SK-N-DZ (cell line): Measurements from ENCODE around the gene SIKE1. TPM values are rescaled to one million over a fixed set of nuclear protein-coding genes. Genes with fewer than 3 reads are reported as not detected.
"Not testable (repeated sequence)": the region's sequence is repeated elsewhere in the genome, so short reads cannot be mapped to it uniquely, and the experiment has no call there.

Experiments
- DNase-seq: peaks from one replicate; pipeline ENCODE4 v3.0.0-alpha.2; 2015; ENCODE audit warnings: low spot score
- polyA plus RNA-seq, 2 experiments: library from polyadenylated mRNA; depleted of rRNA; stranded (reverse); fragments of >200 nt; gene quantifications; 2 replicates each; pipeline ENCODE4 v1.2.3, GENCODE V29; 2014

SIKE1 gene
- polyA plus RNA-seq (2014; cell fraction: cytosol; rRNA removed): 51.2 and 56.9 TPM in 2 replicates
- 25.7 and 41.7 TPM in 2 replicates for polyA plus RNA-seq (2014; cell fraction: nucleus; rRNA removed)

DNA sequence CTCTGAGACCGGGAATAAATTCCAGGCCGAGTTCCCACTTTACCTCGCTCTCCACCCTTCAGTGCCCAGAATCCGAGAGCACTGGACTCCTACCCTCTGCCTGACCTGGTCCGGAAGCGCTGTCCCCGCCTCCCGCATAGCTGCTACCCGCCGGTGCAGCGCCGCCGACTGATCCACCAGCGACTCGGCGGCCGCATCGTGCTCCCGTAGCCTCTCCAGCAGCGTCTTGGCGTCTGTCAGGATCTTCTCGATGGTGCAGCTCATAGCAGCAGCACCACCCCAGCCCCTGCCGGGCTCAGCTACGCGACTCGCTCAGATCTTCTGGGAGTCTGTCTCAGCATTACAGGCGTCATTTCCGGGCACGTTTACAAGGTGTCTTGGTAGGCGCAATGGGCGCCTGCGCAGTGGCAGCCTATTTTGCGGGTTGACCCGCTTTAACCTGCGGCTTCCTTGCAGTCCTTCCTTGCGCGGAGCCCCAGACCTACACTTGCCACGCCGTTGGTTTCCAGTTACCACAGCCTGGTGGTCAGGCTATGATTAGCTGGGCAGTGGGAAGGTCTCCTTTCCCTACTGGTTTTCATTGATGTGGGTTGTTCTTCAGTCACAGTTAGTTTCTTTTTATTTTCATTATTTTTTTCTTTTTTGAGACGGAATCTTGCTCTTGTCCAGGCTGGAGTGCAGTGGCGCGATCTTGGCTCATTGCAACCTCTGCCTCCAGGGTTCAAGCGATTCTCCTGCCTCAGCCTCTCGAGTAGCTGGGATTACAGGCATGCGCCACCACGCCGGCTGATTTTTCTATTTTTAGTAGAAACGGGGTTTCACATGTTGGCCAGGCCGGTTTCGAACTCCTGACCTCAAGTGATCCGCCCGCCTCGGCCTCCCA is at the start of gene SIKE1:
Gene SIKE1 (minus strand): TSS at position 342 of the 883 bp plus-strand sequence. CDS start 78 bp downstream, at position 264.
- DNase-seq: peak; percentile 95

DNA sequence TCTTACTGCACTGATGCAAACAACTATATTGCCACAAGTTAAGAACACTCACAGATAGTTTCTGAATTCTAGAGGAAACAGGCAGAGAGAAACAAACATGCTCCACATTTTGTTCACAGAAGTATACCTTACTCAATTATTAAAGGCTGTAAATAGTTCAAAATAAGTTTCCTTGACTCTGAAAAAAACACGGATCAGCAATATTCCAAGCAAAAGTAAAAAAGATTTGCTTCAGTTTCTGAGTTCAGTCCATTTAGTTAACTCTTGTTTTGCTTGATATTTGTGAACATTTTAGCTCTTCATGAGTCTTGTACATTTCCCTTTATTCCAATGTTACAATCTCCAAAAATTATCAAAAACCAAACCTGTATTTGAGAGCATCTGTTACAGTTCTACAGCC is 49.6 kb upstream of the SIKE1 start:
- DNase-seq: not testable (repeated sequence)

DNA sequence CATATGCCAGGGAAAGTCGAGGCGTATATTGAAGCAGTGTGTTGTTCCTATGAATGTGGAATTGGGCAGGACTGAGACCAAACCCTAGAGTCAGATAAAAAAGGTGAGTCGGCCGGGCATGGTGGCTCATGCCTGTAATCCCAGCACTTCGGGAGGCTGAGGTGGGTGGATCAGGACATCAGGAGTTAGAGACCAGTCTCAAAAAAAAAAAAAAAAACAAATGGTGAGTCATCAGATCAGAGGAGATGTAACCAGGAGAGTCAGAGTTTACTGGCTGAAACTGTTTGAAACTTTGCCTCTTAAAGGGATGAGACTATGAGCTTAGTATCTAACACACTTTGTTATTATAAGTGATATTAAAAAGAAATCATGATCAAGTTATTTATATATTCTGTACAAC is 47.8 kb upstream of the SIKE1 start:
- DNase-seq: no peak

DNA sequence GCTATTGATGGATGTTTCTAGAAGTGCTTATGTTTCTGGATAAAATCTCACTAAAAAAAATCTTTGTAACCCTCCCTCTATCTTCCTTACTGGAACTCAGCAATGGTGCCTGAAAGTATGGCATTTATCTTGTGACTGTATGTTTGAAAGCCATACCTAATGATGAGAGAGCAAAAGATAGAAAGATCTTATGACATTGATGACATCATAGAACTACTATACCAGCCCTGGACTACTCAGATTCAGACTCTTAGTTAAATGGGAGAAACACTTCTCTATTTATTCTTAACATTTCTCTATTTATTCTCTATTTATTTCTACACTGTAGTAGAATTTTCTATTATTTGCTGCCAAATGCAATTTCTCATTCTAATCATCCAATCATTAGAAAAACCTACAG is 41.5 kb upstream of the SIKE1 start:
- no peak for DNase-seq

DNA sequence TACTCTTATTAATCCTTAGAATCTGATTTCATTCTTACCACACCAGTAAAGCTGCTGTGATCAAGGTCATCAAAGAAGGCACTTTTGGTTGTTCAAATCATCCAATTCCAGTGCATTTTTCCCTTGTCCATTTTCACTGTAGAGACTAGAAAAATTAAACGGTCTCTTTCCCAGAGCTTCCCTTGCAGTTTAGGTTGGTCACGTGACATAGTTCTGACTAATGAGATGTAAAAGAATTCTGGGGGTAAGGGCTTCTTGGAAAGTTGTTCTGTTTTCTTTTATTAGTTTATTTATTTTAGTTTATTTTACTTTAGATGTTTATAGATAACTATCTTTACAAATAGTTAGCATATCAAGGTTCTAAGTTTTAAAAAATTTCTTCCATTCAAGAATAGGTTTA is 39.9 kb upstream of the SIKE1 start:
- no peak for DNase-seq

DNA sequence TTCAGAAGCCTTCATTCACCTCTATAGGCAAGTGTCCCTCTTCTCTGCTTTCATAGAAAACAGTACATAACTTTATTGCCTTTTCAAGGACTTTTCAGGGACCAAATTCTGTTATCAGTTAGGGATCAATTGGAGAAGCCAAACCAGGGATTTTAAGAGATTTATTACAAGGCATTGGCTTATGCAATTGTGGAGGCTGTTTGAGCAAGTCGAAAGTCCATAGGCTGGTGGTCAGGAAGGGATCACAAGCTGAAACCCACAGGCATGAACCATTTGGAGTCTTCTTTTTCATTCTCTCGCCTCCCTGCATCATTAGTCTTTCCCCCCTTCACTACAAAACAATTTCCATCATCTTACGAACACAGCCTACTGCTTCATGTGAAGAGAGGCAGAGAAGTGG is 39.4 kb upstream of the SIKE1 start:
- no peak for DNase-seq

DNA sequence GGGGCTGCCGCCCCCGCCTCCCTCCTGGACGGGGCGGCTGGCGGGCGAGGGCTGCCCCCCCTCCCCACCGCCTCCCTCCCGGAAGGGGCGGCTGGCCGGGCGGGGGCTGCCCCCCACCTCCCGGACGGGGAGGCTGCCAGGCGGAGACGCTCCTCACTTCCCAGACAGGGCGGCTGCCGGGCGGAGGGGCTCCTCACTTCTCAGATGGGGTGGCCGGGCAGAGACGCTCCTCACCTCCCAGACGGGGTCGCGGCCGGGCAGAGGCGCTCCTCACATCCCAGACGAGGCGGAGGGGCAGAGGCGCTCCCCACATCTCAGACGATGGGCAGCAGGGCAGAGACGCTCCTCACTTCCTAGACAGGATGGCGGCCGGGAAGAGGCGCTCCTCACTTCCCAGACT is 24.0 kb upstream of the SIKE1 start:
- not testable (repeated sequence) for DNase-seq

DNA sequence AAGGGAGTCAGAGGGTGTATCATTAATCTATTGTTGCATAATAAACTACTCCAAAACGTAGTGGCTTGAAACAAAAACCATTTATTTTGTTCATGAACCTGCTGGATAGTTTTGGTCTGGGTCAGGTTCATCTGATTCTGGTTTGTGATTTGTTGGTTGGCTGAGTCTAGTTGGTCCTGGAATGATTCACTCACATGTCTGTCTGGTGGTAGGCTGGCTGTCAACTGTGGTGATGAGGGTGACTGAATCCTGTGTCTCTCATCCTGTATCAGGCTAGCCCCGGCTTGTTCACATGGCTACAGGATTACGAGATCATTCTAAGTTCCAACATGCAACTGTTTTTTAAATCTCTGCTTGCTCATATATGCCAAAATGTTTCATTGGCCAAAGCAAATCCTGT is 22.5 kb upstream of the SIKE1 start:
- no peak for DNase-seq

DNA sequence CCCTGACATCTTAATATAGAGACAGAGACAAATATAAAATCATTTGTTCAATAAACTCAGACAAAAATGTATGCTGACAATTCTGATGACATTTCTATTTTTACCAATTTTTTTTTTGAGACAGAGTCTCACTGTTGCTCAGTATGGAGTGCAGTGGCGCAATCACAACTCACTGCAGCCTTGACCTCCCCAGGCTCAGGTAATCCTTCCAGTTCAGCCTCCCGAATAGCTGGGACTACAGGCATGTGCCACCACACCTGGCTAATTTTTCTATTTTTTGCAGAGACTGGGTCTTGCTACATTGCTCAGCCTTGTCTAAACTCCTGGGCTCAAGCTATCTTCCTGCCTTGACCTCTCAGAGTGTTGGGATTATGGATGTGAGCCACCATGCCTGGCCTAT is 13.6 kb upstream of the SIKE1 start:
- DNase-seq: no peak

DNA sequence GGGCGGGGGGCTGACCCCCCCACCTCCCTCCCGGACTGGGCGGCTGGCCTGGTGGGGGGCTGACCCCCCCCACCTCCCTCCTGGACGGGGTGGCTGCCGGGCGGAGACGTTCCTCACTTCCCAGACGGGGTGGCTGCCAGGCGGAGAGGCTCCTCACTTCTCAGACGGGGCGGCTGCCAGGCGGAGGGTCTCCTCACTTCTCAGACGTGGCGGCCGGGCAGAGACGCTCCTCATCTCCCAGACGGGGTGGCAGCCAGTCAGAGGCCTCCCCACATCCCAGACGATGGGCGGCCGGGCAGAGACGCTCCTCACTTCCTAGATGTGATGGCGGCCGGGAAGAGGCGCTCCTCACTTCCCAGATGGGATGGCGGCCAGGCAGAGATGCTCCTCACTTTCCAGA is 10.1 kb upstream of the SIKE1 start:
- DNase-seq: not testable (repeated sequence)

DNA sequence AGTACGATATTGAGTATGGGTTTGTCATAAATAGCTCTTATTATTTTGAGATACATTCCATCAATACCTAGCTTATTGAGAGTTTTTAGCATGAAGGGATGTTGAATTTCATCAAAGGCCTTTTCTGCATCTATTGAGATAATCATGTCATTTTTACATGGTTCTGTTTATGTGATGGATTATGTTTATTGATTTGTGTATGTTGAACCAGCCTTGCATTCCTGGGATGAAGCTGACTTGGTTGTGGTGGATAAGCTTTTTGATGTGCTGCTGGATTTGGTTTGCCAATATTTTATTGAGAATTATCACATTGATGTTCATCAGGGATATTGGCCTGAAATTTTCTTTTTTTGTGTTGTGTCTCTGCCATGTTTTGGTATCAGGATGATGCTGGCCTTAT is 6.0 kb upstream of the SIKE1 start:
- not testable (repeated sequence) for DNase-seq

DNA sequence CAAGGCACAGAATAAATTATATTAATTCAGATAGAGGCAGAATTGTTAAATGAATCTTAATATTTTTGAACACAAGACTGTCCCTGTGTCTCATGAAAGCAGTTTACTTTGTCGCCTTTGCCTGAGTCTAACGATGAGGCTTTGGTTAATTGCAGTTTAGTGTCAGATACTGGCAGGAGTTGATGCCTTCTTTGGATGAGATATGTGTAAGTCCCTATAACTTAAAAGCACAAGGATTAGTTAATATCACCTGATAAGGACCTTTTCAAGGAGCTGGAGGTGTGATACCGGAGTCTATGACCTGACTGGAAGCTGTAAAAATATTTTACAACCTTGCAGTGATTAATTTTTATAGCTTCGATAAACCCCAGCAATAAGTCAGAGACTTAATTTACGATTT is 2.0 kb upstream of the SIKE1 start:
- DNase-seq: no peak

DNA sequence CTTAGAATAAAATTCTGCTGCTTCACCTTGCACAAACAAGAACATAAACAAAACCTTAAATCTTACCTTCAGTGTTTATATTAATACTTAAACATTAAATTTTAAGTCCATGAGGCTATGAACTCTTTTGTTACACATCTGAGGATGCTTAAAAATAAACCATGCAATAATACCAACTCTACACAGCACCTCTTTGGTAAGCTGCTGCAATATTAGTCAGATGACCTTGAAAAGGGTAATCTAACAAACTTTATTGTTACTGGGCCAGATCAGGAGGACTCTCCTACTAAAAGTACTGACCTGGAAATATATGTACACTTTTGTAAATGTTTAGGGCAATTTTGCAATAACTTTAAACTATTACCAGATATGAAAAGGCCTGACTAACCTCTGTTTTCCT is 763 bp downstream of the SIKE1 start:
- no peak for DNase-seq

DNA sequence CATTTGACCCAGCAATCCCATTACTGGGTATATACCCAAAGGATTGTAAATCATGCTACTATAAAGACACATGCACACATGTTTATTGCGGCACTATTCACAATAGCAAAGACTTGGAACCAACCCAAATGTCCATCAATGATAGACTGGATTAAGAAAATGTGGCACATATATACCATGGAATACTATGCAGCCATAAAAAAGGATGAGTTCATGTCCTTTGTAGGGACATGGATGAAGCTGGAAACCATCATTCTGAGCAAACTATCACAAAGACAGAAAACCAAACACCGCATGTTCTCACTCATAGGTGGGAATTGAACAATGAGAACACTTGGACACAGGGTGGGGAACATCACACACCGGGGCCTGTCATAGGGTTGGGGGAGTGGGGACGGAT is 3.8 kb downstream of the SIKE1 start:
- DNase-seq: not testable (repeated sequence)

DNA sequence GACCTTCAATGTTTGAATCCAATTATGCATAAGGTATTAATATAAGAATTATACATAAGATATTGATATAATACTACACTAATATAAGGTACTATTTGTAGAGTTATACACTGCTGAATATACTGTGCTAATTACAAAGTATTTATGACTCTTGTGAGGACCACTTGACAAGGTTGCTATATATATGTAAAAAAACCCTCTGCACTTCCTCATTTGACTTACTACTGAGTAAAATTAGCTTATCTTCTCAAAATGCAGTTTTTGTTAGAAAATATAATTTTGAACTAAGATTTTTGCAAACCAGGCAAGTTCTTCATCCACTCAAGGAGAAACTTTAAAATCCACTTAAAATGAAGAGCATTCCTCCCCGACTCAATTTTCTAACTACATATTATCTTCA is 8.5 kb downstream of the SIKE1 start:
- DNase-seq: no peak

DNA sequence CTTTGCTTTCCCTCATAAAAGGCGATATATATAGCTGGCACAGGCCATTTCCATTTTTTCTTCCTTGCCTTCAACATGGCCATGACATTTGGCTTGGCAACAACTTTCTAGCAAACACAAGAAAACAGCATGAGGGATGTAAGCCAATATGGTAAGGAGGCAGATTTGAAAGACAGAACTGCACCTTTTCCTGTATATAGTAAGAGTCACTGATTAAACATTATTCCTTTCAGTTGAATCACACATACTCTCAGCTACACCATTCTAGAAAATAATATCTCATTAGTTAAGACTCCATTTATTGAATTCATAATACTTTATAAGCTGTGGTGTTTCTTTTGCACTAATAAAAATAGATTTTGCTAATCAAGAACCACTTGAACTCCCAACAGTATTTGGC is 9.5 kb downstream of the SIKE1 start:
- DNase-seq: no peak

DNA sequence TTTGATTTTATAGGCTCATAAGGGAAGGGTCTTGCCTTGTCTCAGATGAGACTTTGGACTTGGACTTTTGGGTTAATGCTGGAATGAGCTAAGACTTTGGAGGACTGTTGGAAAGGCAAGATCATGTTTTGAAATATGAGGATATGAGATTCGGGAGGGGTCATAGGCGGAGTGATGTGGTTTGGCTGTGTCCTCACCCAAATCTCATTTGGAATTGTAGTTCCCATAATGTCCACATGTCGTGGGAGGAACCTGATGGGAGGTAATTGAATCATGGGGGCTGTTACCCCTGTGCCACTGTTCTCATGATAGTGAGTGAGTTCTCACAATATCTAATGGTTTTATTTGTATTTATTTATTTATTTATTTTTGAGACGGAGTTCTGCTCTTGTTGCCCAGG is 15.8 kb downstream of the SIKE1 start:
- peak; percentile 16 for DNase-seq

DNA sequence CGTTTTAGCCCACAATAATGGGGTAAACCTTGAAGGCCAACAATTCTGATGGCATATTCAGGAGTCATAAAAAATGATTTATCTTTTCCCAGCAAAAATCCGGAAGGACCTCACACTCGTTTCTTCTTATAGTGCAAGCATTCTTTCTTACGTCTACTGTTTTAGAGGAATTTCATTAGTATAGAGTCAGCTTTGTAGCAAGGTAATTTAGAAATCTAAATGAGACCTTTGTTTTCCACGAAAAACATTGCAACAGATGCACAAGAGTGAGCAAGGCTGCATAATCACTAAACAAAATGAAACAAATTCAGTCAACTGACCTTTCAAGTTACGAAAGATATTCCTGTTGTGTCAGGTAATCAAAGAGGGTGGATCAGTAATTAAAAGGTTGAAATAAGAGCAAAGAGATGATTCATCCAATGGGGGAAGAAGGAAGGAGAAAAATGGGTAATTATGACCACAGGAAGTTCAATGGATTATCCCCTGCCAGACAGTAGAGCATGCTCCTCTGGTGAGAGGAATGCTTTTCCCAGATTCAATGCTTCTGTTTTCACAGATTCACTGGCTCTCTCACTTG is 22.1 kb downstream of the SIKE1 start:
- no peak for DNase-seq

DNA sequence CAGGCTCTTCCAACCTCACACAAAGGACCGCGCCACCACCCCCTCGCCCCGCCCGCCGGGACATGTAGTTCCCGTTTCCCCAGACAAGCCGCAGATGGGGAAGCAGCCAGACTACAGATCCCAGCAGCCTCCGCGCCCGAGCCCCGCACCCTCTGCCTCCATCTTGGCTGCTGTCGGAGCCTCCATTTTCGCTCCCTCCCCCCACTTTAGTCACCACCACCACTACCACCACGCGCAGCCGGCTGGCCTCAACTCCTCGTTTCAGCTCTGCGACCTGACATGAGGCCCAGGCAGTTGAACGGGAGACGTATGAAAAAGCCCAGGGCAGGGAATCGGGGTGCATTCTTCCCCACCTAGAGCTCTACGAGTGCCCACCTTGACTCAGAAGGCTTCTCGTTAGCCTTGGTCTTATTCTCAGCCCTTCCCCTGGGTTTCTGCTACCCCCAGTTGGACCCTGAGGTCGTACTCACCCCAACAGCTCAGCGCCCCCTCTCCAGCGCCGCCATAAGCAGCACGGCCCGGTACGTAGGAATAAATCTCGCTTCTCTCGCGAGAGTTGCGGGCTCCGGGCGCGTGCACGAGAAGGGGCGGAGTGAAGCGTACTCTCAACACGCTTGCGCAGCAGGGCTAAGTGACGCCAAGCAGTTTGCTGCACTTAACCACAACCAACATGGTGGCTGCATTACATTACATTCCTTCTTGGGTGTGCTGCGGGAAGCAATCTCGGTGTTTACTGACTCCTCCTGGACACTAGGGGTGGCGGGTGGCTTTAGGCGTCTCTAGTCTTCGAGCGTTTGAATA is 22.8 kb downstream of the SIKE1 start, which contains the start of gene CSDE1:
Gene CSDE1 (minus strand): TSS at position 530 of the 801 bp plus-strand sequence. CDS start 18,094 bp downstream, outside the sequence.
- peak; percentile 98 for DNase-seq

DNA sequence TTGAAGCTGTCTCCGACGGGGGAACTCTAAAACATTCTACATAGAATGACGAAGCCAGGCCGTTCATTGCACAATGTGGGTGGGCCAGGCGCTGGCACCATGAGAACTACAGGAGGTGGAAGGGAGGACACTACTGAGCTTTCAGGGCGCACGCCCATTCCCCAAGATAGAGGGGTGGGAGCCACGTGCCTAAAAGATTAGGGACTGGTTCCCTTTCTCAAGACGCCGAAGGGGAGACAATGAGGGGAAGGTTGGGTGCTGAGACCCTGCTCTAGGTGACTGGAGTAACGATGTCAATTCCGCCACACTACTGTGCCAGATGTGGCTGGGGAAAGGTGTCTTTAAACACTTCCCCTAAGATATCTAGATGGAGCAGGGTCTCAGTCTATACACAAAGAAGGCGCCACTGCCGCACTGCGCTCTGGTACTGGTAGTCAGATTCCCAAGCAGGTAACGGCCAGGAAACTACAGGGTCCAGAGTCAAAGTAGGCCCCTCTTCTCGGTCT is 23.5 kb downstream of the SIKE1 start:
- DNase-seq: no peak

DNA sequence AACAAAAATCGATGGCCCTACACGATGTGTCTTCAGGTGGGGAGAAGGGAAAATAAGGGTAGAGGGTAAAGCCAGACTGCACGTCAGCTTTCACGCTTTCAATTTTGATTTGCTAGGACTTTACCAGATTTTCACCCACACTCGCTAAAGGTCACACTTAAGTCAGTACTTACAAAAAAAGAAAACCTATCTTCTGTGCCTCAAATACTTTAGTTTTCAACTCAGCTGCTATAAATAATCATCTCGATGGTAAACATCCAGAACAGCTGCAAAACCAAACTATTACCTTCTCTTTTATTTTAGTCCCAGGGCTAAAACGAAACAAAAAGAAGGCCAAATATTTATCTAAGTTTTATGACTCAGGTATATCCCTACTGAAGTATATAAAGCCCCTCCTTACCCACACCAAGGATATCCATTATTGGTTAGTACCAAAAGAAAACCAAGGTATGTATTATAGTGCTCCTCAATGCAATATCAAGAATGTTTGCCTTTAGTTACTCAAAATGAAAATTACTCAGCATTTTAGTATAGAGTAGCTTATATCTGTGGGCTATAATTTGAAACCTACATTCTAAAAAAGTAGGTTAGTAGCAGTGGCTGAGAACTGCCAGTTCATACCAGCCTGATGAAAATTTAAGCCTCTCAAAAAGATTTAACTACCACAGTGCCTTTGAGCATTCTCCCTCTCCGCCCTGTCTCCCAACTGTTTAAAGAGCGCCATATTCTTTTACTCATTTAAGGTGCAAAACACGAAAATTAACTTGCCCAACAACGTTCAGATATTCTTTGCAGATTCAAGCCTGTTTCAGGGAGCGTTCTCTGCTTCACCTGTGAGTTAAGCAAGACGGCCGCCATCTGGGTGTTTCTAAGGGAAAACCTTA is 24.2 kb downstream of the SIKE1 start:
- peak; percentile 3 for DNase-seq
